ENCODE data around the gene CEP89.
"Not testable (repeated sequence)": the region's sequence is repeated elsewhere in the genome, so short reads cannot be mapped to it uniquely, and the experiment has no call there.

Gene CEP89

DNA sequence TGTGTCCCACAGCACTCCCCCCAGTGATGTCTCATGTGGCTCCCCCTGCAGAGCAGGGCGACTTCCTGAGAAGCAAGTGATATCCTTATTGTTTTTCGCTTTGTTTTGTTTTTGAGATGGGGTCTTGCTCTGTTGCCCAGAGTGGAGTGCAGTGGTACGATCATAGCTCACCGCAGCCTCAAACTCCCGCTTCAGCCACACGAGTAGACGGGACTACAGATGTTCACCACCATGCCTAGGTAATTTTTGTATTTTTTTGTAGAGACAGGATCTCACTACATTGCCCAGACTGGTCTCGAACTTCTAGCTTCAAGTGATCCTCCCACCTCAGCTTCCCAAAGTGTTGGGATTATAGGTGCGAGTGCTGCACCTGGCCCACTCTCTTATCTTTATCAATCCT, 5.0 kb downstream of the CEP89 start:
- no peak for FAIRE-seq
- no peak for TF ChIP-seq TAF1 (IDR thresholded peaks at IDR 0.05; ENCODE audit: low read depth, low read length)
- TF ChIP-seq PAX5 (IDR thresholded peaks at IDR 0.05; ENCODE audit: insufficient read depth, low read length, severe bottlenecking): no peak
- no peak for TF ChIP-seq POLR2A (IDR thresholded peaks at IDR 0.05; ENCODE audit: low read depth, low read length)
- TF ChIP-seq POLR2AphosphoS5 (IDR thresholded peaks at IDR 0.05; ENCODE audit: low read depth, low read length): no peak
- TF ChIP-seq SPI1 (IDR thresholded peaks at IDR 0.05; ENCODE audit: low read depth, low read length): no peak
- no peak for TF ChIP-seq POU2F2 (IDR thresholded peaks at IDR 0.05; ENCODE audit: low read depth, low read length)
- DNase-seq (ENCODE audit: insufficient read length, low spot score): no peak

DNA sequence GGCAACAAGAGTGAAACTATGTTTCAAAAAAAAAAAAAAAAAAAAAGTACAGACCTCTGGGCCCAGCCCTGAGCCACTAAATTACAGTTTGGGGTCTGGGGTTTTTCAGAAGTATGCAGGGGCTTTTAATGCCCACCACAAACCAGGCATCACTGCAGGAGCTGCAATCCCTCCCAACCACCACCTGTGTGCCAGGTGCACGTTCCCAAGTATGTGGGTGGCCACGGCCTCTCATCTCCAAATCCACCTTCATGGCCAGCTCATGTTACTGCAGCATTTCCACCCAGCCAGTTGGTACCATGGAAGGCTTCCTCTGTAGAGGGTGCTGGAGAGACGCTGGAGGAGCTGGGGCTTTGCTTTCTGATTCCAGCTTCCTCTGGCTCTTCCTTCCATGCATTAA, 26.5 kb downstream of the CEP89 start:
- TF ChIP-seq POLR2AphosphoS5 (IDR thresholded peaks at IDR 0.05; ENCODE audit: low read depth, low read length): no peak
- no peak for TF ChIP-seq TAF1 (IDR thresholded peaks at IDR 0.05; ENCODE audit: low read depth, low read length)
- no peak for TF ChIP-seq PAX5 (IDR thresholded peaks at IDR 0.05; ENCODE audit: insufficient read depth, low read length, severe bottlenecking)
- TF ChIP-seq SPI1 (IDR thresholded peaks at IDR 0.05; ENCODE audit: low read depth, low read length): no peak
- TF ChIP-seq POLR2A (IDR thresholded peaks at IDR 0.05; ENCODE audit: low read depth, low read length): no peak
- no peak for TF ChIP-seq POU2F2 (IDR thresholded peaks at IDR 0.05; ENCODE audit: low read depth, low read length)
- no peak for FAIRE-seq
- DNase-seq (ENCODE audit: insufficient read length, low spot score): no peak

DNA sequence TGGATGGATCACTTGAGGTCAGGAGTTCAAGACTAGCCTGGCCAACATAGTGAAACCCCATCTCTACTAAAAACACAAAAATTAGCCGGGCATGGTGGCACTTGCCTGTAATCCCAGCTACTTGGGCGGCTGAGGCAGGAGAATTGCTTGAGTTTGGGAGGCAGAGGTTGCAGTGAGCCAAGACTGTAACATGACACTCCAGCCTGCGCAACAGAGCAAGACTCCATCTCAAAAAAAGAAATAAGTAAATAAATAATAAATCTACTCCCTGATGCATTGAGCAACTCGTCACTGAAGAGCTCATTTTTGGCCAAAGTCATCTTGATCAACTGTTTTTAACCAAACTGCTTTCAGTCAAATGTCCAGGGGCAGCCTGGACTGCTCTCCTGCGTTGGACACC, 30.5 kb downstream of the CEP89 start:
- FAIRE-seq; DNase-seq (ENCODE audit: insufficient read length, low spot score): not testable (repeated sequence)

DNA sequence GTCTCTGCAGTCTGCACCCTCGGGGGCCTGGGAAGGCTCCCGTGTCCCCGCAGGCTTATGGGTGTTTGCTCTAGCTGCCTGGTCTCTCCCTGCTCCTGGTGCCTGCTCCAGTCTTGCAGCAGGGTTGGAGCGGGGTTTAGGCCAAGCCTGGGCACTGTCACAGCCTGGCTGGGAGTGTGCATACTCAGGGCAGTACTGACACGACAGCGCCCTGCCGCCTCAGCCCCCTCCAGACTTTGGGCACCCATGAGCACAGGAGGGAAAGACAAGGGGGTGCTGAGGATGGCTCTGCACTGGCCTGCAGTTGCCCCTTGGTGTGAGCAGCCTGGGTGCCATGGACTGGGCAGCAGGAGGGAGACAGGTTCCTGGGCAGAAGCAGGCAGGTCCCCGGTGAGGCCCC, 35.7 kb downstream of the CEP89 start:
- DNase-seq (ENCODE audit: insufficient read length, low spot score): no peak
- TF ChIP-seq POU2F2 (IDR thresholded peaks at IDR 0.05; ENCODE audit: low read depth, low read length): no peak
- TF ChIP-seq TAF1 (IDR thresholded peaks at IDR 0.05; ENCODE audit: low read depth, low read length): no peak
- TF ChIP-seq POLR2A (IDR thresholded peaks at IDR 0.05; ENCODE audit: low read depth, low read length): no peak
- no peak for TF ChIP-seq PAX5 (IDR thresholded peaks at IDR 0.05; ENCODE audit: insufficient read depth, low read length, severe bottlenecking)
- FAIRE-seq: no peak

DNA sequence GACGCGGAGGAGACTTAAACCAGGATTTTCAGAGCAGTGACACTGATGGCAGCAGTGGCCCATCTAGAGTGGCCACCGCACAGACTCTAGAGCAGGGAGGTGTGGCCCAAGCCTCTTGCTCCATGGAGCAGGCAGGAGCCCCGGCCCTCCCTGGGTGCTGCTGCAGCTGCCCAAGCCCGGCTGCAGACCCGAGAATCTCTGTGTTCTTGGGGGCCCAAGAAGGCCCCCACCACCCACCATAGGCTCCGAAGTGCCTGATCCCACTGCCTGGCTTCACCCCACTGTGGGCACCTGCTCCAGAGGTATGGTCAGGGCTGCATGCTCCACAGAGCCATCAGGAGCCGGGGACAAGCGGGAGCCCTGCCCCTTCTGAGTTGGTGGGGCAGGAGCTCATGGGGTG, 36.1 kb downstream of the CEP89 start:
- FAIRE-seq (no peak), DNase-seq (ENCODE audit: insufficient read length, low spot score) (no peak)
- TF ChIP-seq SPI1 (IDR thresholded peaks at IDR 0.05; ENCODE audit: low read depth, low read length) (no peak), POU2F2 (IDR thresholded peaks at IDR 0.05; ENCODE audit: low read depth, low read length) (no peak), POLR2A (IDR thresholded peaks at IDR 0.05; ENCODE audit: low read depth, low read length) (no peak)

DNA sequence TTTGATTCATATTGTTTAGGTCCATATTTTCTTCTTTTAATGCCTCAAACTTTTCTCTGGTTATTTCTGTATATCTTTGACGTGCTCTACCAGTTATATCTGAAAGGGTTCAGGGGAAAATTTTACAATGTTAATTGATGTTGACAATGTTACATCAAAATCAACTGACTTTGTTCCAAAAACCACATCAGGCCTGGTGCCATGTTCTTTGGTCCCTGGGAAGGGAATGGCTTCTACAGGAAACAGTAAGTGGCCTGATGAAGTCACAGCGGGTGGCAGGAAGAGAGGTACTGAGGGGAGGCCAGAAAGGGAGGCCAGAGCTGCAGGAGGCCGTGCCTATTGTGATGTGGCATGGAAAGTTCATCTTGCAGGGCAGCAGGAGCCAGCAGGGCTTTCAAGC, 38.2 kb downstream of the CEP89 start:
- DNase-seq (ENCODE audit: insufficient read length, low spot score) (no peak), FAIRE-seq (no peak)
- no peak for TF ChIP-seq POLR2A (IDR thresholded peaks at IDR 0.05; ENCODE audit: low read depth, low read length)
- TF ChIP-seq PAX5 (IDR thresholded peaks at IDR 0.05; ENCODE audit: insufficient read depth, low read length, severe bottlenecking): no peak
- no peak for TF ChIP-seq POU2F2 (IDR thresholded peaks at IDR 0.05; ENCODE audit: low read depth, low read length)
- no peak for TF ChIP-seq POLR2AphosphoS5 (IDR thresholded peaks at IDR 0.05; ENCODE audit: low read depth, low read length)
- TF ChIP-seq SPI1 (IDR thresholded peaks at IDR 0.05; ENCODE audit: low read depth, low read length): no peak
- TF ChIP-seq TAF1 (IDR thresholded peaks at IDR 0.05; ENCODE audit: low read depth, low read length): no peak

DNA sequence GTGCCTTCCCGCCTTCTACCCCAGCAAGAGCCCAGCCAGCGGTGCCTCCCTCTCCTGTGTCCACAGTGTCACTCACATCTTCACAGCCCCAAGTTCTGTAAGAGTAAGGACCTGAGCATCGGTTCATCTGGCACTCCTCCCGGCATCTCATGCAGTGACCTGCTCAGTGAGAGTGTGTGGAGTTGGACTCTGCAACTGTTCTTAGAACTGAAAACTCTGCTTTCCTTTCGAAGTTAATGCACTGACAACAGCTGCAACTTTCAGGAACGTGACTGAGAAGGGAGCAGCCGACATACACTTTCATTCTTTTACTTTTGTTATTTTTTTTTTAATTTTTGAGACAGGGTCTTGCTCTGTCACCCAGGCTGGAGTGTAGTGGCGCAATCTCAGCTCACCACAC, 41.2 kb downstream of the CEP89 start:
- DNase-seq (ENCODE audit: insufficient read length, low spot score) (no peak), FAIRE-seq (no peak)
- TF ChIP-seq POLR2A (IDR thresholded peaks at IDR 0.05; ENCODE audit: low read depth, low read length) (no peak), PAX5 (IDR thresholded peaks at IDR 0.05; ENCODE audit: insufficient read depth, low read length, severe bottlenecking) (no peak), POLR2AphosphoS5 (IDR thresholded peaks at IDR 0.05; ENCODE audit: low read depth, low read length) (no peak), POU2F2 (IDR thresholded peaks at IDR 0.05; ENCODE audit: low read depth, low read length) (no peak), TAF1 (IDR thresholded peaks at IDR 0.05; ENCODE audit: low read depth, low read length) (no peak), SPI1 (IDR thresholded peaks at IDR 0.05; ENCODE audit: low read depth, low read length) (no peak)

DNA sequence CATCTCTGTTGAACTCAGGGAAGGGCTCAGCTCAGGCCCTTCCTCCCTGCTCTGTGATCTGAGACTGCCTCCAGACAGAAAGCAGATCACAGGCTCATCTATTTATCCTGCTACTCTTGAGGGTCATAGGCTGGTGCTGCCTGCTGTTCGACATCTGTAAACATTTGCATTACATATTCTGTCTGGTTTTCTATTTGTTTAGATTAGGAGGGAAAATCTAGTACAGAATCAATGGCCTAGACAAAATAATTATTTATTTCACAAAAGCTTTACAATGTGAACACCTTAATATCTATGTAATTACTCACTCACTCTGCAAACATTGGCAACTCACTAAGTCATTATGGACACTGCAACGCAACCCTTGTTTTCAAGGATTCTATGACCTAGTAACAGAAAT, 43.0 kb downstream of the CEP89 start:
- DNase-seq (ENCODE audit: insufficient read length, low spot score) (no peak), FAIRE-seq (no peak)
- no peak for TF ChIP-seq POLR2AphosphoS5 (IDR thresholded peaks at IDR 0.05; ENCODE audit: low read depth, low read length)
- TF ChIP-seq PAX5 (IDR thresholded peaks at IDR 0.05; ENCODE audit: insufficient read depth, low read length, severe bottlenecking): no peak
- no peak for TF ChIP-seq POU2F2 (IDR thresholded peaks at IDR 0.05; ENCODE audit: low read depth, low read length)
- TF ChIP-seq TAF1 (IDR thresholded peaks at IDR 0.05; ENCODE audit: low read depth, low read length): no peak
- TF ChIP-seq POLR2A (IDR thresholded peaks at IDR 0.05; ENCODE audit: low read depth, low read length): no peak
- no peak for TF ChIP-seq SPI1 (IDR thresholded peaks at IDR 0.05; ENCODE audit: low read depth, low read length)

DNA sequence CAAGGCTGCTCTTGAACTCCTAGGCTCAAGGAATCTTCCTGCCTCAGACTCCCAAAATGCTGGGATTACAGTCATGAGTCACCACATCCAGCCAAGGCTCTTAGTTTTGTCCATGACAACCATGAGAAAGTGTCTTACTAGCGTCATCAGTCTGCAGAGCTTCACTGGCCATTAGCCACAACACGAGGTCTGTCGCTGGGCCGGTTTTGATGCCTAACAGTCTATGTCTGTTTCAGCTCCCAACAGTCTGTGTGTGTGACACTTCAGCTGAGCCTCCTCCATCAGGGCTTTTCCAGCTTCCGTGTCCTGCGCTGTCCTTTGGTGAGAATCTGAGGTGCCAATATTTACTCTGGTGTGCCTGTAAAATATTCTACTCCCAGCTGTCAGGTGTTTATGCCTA, 47.6 kb downstream of the CEP89 start:
- FAIRE-seq: no peak
- TF ChIP-seq SPI1 (IDR thresholded peaks at IDR 0.05; ENCODE audit: low read depth, low read length) (no peak), POU2F2 (IDR thresholded peaks at IDR 0.05; ENCODE audit: low read depth, low read length) (no peak)
- DNase-seq (ENCODE audit: insufficient read length, low spot score): no peak

DNA sequence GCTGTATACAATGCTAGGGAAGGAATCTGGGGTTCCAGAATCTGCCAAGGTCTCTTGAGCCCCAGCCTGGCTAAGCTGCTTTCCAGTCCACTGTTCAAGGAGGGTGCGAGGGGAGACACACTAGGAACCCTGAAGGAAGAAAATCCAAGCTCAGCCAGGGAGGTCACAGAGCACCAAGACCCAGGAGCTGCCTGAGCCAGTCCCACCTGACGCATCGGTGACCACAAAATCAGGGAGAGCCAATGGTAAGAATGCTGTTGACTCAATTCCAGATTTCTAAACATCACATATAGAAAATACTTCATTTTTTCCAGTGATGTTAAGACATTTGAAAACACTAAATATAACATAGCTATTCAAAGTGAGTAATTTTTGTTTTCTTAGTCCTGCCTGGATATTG, 50.1 kb downstream of the CEP89 start:
- DNase-seq (ENCODE audit: insufficient read length, low spot score) (no peak), FAIRE-seq (no peak)
- no peak for TF ChIP-seq TAF1 (IDR thresholded peaks at IDR 0.05; ENCODE audit: low read depth, low read length)
- TF ChIP-seq POLR2AphosphoS5 (IDR thresholded peaks at IDR 0.05; ENCODE audit: low read depth, low read length): no peak
- TF ChIP-seq PAX5 (IDR thresholded peaks at IDR 0.05; ENCODE audit: insufficient read depth, low read length, severe bottlenecking): no peak

DNA sequence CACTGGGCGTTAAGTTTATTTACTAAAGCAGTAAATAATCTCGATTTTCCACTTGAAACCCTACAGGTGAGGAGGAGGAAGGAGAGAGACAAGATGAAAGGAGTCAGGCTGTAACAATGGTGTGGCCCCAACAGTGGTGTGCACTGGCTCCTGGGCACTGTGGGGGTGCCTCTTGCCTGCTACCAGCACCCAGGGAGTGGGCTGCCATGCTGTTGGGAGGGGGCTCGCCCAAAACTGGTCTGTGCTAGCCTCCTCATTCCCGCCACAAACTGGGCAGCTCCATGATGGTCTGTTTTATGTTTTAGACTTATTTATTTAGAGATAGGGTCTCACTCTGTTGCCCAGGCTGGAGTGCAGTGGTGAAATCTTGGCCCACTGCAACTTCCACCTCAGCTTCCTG, 52.4 kb downstream of the CEP89 start:
- FAIRE-seq: no peak
- no peak for DNase-seq (ENCODE audit: insufficient read length, low spot score)
- TF ChIP-seq PAX5 (IDR thresholded peaks at IDR 0.05; ENCODE audit: insufficient read depth, low read length, severe bottlenecking) (no peak), TAF1 (IDR thresholded peaks at IDR 0.05; ENCODE audit: low read depth, low read length) (no peak), POLR2AphosphoS5 (IDR thresholded peaks at IDR 0.05; ENCODE audit: low read depth, low read length) (no peak), SPI1 (IDR thresholded peaks at IDR 0.05; ENCODE audit: low read depth, low read length) (no peak), POU2F2 (IDR thresholded peaks at IDR 0.05; ENCODE audit: low read depth, low read length) (no peak), POLR2A (IDR thresholded peaks at IDR 0.05; ENCODE audit: low read depth, low read length) (no peak)

All from GM12891 (cell line).